GM12874 (cell line): ENCODE measurements around the gene FGF2.

Source experiments
- CTCF ChIP-seq: IDR thresholded peaks from 2 replicates; pipeline ENCODE4 v1.5.1; 2011; ENCODE audit warnings: low read depth, mild to moderate bottlenecking, control low read depth, low read length, moderate library complexity; ENCODE audit not compliant: insufficient read depth

FGF2 gene

DNA sequence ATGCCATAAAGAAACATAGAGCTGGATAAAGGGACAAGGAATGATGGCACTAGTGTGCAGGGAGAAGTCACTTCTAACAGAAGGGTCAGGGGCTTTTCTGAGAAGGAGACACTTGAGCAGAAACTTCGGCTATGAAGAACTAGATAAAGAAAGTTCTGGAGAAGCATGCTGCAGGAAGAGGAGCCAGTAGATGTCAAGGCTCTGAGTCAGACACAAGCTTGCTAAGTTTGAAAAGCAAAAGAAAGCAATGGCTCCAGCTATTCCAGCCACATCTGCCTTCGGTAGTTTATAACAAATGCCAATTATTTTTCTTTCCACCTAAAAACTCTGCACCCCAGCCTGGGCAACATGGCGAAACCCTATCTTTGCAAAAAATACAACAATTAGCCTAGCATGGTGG is 88.3 kb downstream of the FGF2 start:
- TF ChIP-seq CTCF = no peak

- TF ChIP-seq CTCF = no peak
Observed at GRCh38 chr4:122917731-122918130, 91.1 kb downstream of the FGF2 start.

DNA sequence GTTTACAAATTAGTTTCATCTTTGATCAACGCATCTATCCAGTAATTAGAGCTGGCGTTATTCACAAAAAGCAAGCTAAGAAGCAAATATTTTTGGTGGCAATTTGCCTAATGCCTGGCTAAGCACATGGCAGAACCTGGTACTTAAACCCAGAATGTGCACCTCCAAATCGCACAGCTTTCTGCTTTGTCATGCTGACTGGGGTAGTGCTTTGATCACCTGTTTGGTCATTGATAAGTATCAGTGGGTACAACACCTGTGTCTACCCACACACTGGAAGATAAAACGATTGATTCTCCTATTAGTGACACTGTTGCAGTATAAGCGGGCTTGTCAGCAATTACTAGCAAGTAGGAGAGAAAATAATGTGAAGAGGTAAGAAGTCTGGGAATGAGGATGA is 93.8 kb downstream of the FGF2 start:
- TF ChIP-seq CTCF = no peak

GRCh38 chr4:122921300-122921699 is 94.7 kb downstream of the FGF2 start:
- TF ChIP-seq CTCF = no peak

DNA sequence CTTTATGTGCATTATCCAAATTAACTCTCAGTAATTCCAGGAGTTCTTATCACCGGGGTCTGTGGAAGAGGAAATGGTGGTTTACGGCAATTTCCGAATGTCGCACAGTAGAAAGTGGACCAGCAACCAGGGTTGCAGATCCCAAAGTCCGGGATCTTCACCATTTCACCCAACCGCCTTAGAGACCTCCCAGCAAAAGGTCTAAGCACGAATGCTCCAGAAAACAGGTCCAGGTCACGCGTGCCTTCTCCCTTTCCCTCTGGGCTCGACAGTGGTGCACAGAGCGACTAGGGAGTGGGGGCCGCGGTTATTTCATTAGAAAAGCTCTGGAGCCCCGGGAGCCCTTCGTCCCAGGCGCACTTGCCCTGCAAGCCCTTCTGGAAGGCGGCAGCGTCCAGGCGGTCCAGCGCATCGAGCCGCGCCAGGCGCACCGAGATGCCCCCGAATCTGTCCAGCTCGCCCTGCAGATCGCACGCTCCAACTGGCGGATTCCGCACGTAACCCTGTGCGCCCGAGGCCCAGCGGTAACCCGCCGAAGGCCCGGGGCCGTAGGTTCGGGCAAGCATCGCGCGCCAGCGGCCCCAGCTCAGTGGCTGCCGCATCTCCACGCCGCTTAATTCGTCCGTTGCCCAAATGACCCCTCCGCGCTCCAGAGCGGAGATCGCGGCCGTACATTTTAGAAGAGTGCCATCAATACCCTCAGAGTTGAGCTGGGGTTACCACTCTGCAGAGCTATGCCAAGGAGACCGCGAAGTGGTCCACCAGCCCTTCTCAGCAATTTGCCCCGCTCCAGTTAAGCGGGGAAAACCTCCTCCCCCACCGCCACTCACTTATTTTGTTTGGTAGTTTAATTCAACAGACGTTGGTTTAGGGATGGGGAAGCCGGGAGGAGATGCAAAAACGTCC is 95.6 kb downstream of the FGF2 start, which contains the start of gene NUDT6:
NUDT6 (minus strand) TSS at position 627 of the 906 bp plus-strand sequence; CDS start at position 602, 25 bp downstream.
- TF ChIP-seq CTCF = no peak

GRCh38 chr4:122922877-122923511 is 96.4 kb downstream of the FGF2 start:
- no peak for TF ChIP-seq CTCF

- no peak for TF ChIP-seq CTCF
Observed at GRCh38 chr4:122928930-122929329, 102.3 kb downstream of the FGF2 start.
